Transverse colon (tissue), 4 donors: ENCODE data around the gene RSPRY1.

ENCODE experiments used
- CTCF ChIP-seq, 5 experiments: fragments of 200-600 bp in 3 of 5; fragments of 450-650 bp in 2 of 5; sonication (generic) in 3 of 5; IDR thresholded peaks; 1 replicate in 2 of 5; 2 replicates in 3 of 5; pipeline ENCODE4 v1.5.1; 2016 to 2017; ENCODE audit warnings: antibody characterized with exemption in 5 of 5, inconsistent platforms in 3 of 5, mild to moderate bottlenecking in 2 of 5, moderate library complexity in 1 of 5
- EP300 ChIP-seq: sonication (generic); formaldehyde crosslinking; IDR thresholded peaks from one replicate; pipeline ENCODE4 v1.6.1; 2017; ENCODE audit warnings: antibody characterized with exemption, low read depth
- POLR2A ChIP-seq: fragments of 450-650 bp; IDR thresholded peaks from one replicate; pipeline ENCODE4 v1.6.1; 2016; ENCODE audit warnings: antibody characterized with exemption, mild to moderate bottlenecking, moderate library complexity
- POLR2AphosphoS5 ChIP-seq, 3 donors: sonication (generic); formaldehyde crosslinking; IDR thresholded peaks; one replicate each; pipeline ENCODE4 v1.6.1; 2016; ENCODE audit warnings: antibody characterized with exemption in 3 of 3

GRCh38 chr16:57258910-57259475, 72.9 kb downstream of the RSPRY1 start:
- TF ChIP-seq POLR2AphosphoS5 (IDR thresholded peaks at IDR 0.05) (no peak), EP300 (no peak), POLR2A (no peak), CTCF (IDR thresholded peaks at IDR 0.05) (no peak)
